AG09309 (cell line): Measurements from ENCODE around the gene SLC12A7.

Experiments used
- DNase-seq: peaks from one replicate; pipeline ENCODE4 v3.0.0-alpha.2; 2010; ENCODE audit warnings: low read depth
- H3K4me3 ChIP-seq: 2 replicates; pipeline ENCODE4 v1.5.1; 2011; ENCODE audit warnings: mild to moderate bottlenecking, low read depth, low read length, moderate library complexity; ENCODE audit not compliant: control insufficient read depth
- CTCF ChIP-seq: IDR thresholded peaks from 2 replicates; pipeline ENCODE4 v1.5.1; 2011; ENCODE audit warnings: mild to moderate bottlenecking, low read depth, low read length, inconsistent platforms; ENCODE audit not compliant: insufficient read depth, control insufficient read depth; ENCODE audit errors: missing control alignments

SLC12A7 gene

GRCh38 chr5:1156033-1156753 is 44.3 kb upstream of the SLC12A7 start:
- H3K4me3 ChIP-seq: no peak overlapping the region

GRCh38 chr5:1155191-1156032 is 43.5 kb upstream of the SLC12A7 start:
- no peak for DNase-seq
- TF ChIP-seq CTCF: no peak
- H3K4me3 ChIP-seq: no peak overlapping the region

More at GRCh38 chr5:1156033-1156753, 44.3 kb upstream of the SLC12A7 start:
- no peak for DNase-seq
- no peak for TF ChIP-seq CTCF

GRCh38 chr5:1153428-1153827 is 41.6 kb upstream of the SLC12A7 start:
- TF ChIP-seq CTCF: no peak
- no peak overlapping the region for H3K4me3 ChIP-seq
- DNase-seq: no peak

- TF ChIP-seq CTCF: no peak
- DNase-seq: no peak
Measured at GRCh38 chr5:1152771-1153282, 41.0 kb upstream of the SLC12A7 start.

GRCh38 chr5:1152156-1152555 is 40.3 kb upstream of the SLC12A7 start:
- no peak for TF ChIP-seq CTCF
- DNase-seq: no peak
- no peak overlapping the region for H3K4me3 ChIP-seq

More at GRCh38 chr5:1152771-1153282, 41.0 kb upstream of the SLC12A7 start:
- H3K4me3 ChIP-seq: no peak overlapping the region

- TF ChIP-seq CTCF: no peak
- no peak for DNase-seq
- no peak overlapping the region for H3K4me3 ChIP-seq
Measured at GRCh38 chr5:1151316-1151715, 39.5 kb upstream of the SLC12A7 start.
